NCI-H1417 treated with DMSO at 0.1 percent for 48 hours (cell line): ENCODE data around the gene SNRK.

Source experiments
- DNase-seq: peaks from one replicate; lab custom pipeline; 2025; lab: John Stamatoyannopoulos, UW

Gene SNRK, protein sequence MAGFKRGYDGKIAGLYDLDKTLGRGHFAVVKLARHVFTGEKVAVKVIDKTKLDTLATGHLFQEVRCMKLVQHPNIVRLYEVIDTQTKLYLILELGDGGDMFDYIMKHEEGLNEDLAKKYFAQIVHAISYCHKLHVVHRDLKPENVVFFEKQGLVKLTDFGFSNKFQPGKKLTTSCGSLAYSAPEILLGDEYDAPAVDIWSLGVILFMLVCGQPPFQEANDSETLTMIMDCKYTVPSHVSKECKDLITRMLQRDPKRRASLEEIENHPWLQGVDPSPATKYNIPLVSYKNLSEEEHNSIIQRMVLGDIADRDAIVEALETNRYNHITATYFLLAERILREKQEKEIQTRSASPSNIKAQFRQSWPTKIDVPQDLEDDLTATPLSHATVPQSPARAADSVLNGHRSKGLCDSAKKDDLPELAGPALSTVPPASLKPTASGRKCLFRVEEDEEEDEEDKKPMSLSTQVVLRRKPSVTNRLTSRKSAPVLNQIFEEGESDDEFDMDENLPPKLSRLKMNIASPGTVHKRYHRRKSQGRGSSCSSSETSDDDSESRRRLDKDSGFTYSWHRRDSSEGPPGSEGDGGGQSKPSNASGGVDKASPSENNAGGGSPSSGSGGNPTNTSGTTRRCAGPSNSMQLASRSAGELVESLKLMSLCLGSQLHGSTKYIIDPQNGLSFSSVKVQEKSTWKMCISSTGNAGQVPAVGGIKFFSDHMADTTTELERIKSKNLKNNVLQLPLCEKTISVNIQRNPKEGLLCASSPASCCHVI

DNA sequence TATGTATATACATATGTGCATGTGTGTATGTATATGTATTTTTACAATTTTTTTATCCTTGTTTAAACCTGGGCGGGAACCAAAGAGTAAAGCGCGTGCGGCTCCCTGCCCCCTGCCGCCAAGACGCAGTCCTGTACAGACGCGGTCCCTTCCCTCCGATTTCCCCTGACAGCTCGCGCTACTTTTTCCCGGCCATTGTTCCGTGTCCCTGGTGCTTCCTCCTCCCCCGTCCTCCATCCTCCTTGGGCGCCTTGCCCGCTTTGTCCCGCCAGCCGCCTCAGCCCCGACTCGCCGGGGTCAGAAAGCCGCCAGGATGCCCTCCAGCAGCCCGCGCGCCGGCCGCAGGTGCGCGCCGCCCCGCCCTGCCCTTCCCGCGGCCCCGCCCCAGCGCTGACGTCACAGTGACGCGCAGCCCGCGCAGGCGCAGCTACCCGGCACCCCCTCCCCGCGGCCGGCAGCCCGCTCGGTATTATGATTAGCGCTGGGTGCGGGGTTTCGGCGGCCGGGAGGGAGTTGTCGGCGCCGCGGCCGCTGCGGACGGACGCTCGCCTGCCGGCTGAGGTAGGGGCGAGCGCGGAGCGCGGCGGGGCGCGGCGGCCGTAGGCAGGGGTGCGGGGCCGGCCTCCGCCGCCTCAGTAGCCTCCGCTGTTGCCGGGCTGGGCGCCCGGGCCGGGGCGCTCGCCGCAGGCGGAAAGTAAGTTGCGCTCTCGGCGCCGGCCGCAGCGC, at the start of gene SNRK:
Gene SNRK (plus strand): TSS at position 426 of the 726 bp plus-strand sequence. CDS start 16,664 bp downstream, outside the sequence.
- DNase-seq = no peak

DNA sequence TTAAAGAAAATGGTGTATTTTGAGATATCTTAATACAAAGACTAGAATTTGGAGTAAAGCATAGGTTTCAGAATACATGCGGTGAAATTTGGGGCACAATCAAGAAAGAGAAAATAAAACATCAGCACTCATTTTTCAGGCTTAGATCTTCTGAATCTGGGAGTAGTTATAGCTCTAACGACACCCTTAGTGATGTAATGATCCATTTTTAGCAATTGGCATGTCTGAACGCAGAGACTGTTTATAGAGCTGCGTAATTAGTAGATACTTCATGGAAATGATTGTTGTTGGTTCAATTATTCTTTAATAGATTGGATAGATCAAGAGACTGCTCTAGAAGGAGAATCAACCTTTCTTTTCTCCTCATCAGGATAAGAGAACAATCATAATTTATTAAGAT, 47.5 kb upstream of the SNRK start:
- DNase-seq = no peak

DNA sequence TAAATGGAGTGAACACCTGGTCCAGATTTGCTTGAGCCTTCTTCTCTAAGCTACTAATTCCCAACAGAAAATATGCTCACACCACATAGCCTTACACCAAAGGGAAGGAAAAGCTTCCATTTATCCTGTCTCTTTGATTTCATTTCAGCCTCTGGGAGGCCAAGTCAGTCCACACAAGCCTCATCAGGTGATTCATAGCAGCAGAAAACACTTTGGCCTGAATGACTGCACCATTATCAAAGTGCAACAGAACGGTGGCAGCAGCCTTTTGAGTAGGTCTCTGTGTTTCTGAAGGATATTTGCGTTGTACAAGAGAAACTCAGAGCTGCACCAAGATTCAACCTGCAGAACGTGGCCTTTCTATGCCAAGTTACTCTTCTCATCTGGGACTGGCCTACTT, 46.6 kb upstream of the SNRK start:
- DNase-seq = no peak

GRCh38 chr3:43243590-43244587, 42.5 kb upstream of the SNRK start:
- no peak for DNase-seq

- no peak for DNase-seq
Measured at GRCh38 chr3:43244694-43245093, 41.6 kb upstream of the SNRK start.

DNA sequence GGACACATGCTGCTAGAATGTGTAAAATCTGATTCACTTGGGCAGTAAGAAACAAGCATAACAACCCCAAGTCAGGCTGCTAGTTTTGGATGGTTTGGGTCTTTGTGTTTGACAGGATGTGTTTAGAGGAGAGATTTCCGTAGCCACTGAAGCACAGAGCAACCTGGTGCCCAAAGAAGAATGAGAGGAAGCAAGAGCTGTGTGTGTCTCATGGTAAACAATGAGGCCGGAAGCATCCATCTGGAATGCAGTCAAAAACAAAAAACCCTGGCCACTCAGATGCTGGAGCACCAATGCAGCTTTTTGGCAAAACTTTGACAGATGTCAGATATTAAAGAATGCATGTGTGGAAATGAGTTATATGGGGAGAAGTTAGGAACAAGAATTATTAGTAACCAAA, 39.4 kb upstream of the SNRK start:
- no peak for DNase-seq

DNA sequence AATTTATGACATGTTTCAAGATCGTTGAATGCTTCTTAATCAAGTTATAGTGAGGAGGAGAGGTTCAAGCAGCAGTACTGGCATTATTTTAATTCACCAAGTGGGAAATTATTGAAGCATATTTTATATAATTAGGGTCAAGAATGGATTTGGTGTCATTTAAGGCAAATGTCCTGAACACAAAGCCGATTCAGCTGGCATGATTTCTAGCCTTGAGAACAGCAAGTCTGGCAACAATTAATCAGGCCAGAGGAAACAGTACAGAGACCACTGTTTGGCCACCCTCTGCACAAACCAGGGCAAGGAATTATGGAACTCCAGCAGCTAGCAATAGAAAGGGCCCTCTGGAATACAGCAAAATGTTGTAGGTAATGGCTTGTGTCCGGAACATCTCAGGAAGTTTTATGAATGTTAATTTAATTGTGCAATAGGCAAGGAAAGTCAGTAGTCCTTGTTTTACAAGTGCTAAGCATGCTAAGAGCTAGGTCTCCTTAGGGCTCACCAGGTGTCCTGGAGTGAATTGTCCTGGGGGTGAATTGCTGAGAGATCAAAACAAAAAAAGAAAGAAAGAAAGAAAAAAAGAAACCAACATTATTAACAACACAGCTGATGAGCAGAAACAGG, 38.7 kb upstream of the SNRK start:
- DNase-seq = no peak

DNA sequence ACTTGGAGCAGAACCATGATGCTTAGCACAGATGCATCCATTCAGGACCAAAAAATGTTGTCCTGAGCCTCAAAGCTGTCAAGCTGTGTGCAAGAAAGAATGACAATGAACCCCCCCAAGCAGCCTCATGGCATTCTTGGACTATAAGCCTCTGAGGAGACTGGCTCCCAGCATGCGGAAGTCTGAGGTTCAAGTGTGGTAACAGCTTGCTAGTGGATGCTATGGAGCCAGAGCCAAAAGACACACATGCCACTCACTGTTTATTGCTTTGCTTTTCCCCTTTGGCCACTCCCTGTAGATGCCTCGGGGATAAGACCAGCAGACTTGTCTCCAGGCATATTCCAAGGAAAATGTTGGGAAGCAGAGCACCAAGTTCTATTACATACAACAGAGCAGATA, 38.2 kb upstream of the SNRK start:
- no peak for DNase-seq

DNA sequence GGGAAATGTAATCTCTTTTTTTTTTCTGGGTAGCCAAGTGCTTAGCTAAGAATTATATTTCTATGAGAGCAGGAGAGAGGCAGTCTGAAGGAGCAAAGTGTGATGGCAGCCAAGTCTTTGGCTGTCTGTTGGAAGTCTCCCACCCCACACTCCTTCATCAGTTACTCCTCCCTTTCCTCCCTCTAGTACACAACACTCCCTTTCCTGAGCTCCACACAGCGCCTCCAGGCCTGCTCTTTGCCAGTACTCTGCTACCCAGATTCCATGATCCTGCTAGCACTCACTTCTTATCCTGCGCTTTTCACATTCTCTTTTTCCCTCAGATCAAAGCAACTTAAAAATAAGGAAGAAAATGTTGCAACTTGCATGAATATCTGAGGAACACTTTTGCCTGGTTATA, 37.4 kb upstream of the SNRK start:
- no peak for DNase-seq

- DNase-seq = no peak
Measured at GRCh38 chr3:43249405-43249804, 36.9 kb upstream of the SNRK start.

GRCh38 chr3:43253294-43253693, 33.0 kb upstream of the SNRK start:
- DNase-seq = no peak

DNA sequence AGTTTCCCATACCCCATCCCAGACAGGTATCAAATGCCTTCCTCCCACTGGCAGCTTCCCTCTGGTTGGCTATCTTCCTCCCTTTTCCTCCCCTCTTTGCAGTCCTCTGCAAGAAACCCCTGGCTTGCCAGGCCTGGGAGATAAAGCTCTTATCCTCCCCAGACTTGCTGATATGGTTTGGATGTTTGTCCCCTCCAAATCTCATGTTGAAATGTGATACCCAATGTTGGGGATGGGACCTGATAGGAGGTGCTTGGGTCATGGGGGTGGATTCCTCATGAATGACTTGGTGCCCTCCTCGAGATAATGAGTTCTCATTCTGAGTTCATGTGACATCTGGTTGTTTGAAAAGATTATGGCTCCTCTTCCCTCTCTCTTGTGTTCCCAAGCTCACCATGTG, 32.2 kb upstream of the SNRK start:
- no peak for DNase-seq

DNA sequence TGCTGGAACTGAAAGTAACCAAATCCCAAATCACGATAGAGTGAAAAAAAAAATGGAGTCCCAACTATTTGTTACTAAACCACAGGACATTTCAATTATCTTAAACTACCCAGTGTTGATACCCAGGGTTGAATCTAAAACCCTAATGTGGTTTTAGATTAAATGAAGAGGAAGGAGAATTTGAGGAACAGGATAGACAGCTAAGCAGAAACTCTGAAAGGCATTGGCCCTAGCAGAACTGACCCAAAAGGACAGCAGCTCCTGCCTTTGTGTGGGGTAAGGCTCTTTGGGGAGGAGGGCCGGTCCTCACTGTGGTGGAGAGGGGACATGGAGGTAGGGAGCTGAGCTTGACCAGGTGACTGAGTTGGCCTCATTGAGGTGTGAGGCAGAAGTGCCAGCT, 30.7 kb upstream of the SNRK start:
- DNase-seq = no peak

GRCh38 chr3:43256714-43257461, 29.5 kb upstream of the SNRK start:
- DNase-seq = no peak

GRCh38 chr3:43257850-43258249, 28.5 kb upstream of the SNRK start:
- no peak for DNase-seq

GRCh38 chr3:43259626-43260025, 26.7 kb upstream of the SNRK start:
- no peak for DNase-seq

DNA sequence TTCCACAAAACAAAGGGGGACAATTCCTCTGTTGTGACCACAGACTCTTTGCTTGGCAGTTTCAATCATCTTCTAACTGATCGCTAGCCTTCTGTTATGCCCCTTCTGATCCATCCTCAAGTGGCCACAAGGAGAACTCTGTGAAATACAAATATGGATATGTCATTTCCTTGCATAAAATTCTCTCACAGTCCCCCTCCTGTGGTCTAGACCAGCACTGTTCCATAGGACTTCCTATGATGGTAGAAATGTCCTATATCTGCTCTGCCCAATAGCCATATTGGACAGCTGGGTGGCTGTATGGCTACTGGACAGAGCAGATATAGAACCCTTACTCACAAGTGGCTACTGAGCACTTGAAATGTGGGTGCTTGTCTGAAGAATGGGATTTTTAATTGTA, 25.9 kb upstream of the SNRK start:
- no peak for DNase-seq

GRCh38 chr3:43262194-43262593, 24.1 kb upstream of the SNRK start:
- no peak for DNase-seq

- no peak for DNase-seq
Measured at GRCh38 chr3:43266451-43266850, 19.9 kb upstream of the SNRK start.

DNA sequence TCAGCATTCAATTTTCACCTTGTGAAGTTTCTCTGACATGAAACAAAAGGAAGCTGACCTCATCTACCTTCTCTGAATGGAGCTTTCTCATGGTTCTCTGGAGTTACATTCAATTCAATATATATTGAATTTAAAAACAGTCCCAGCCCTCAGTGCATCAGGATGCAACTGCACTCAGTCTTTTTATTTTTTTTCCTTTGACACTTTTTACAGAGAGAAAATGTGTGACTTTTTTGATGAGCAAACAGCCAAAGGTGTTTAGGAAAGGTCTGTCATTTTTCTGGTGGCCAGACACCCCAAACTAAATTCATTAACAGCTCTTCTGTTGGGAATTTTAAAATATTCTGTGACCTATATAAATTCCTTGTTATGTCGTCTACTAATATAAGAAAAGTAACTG, 19.3 kb upstream of the SNRK start:
- DNase-seq = no peak
